HepG2 (cell line): ENCODE results near the gene HSDL2. TPM values are rescaled to one million over a fixed set of nuclear protein-coding genes. Genes with fewer than 3 reads are reported as not detected.

ENCODE experiments used
- ARID3A ChIP-seq: IDR thresholded peaks from 2 replicates; pipeline ENCODE4 v1.6.1; 2012; ENCODE audit warnings: low read depth, low read length, improper control_type of control experiment
- ARNT ChIP-seq: fragments of 450-650 bp; IDR thresholded peaks from 2 replicates; pipeline ENCODE4 v1.6.1; 2017
- ATF1 ChIP-seq: IDR thresholded peaks from 2 replicates; pipeline ENCODE4 v1.6.1; 2016; ENCODE audit warnings: mild to moderate bottlenecking, control low read depth
- EP300 ChIP-seq, 3 experiments: sonication (generic) in 1 of 3; formaldehyde crosslinking in 1 of 3; IDR thresholded peaks; 2 replicates each; pipeline versions ENCODE4 v1.5.1 to v1.6.1; 2011 to 2020; ENCODE audit warnings: low read depth in 2 of 3, low read length in 2 of 3, borderline replicate concordance in 1 of 3, improper control_type of control experiment in 1 of 3, mild to moderate bottlenecking in 1 of 3, missing genetic modification reagents in 1 of 3, moderate library complexity in 1 of 3
- FOXJ3 ChIP-seq: sonication (generic); formaldehyde crosslinking; IDR thresholded peaks from 2 replicates; pipeline ENCODE4 v1.4.0; 2020; ENCODE audit warnings: missing genetic modification reagents, mild to moderate bottlenecking, borderline replicate concordance
- FOXP1 ChIP-seq, 2 experiments: fragments of 450-650 bp in 1 of 2; IDR thresholded peaks; 2 replicates each; pipeline ENCODE4 v1.6.1; 2017 to 2018; ENCODE audit warnings: antibody characterized with exemption in 1 of 2
- HOMEZ ChIP-seq: IDR thresholded peaks from 2 replicates; pipeline ENCODE4 v1.6.1; 2016; ENCODE audit warnings: low read depth
- NCOA2 ChIP-seq: sonication (generic); formaldehyde crosslinking; IDR thresholded peaks from 2 replicates; pipeline ENCODE4 v1.8.0; 2022; ENCODE audit warnings: inconsistent platforms
- SIX1 ChIP-seq: sonication (generic); formaldehyde crosslinking; IDR thresholded peaks from 2 replicates; pipeline ENCODE4 v1.4.0; 2020; ENCODE audit warnings: missing genetic modification reagents, borderline replicate concordance
- SP5 ChIP-seq: IDR thresholded peaks from 2 replicates; pipeline ENCODE4 v1.6.1; 2016; ENCODE audit warnings: low read depth, borderline replicate concordance
- SRF ChIP-seq: IDR thresholded peaks from 2 replicates; pipeline ENCODE4 v1.6.1; 2011; ENCODE audit warnings: mild to moderate bottlenecking, low read depth, low read length, moderate library complexity
- THRA ChIP-seq: sonication (generic); formaldehyde crosslinking; IDR thresholded peaks from 2 replicates; pipeline ENCODE4 v1.4.0; 2020; ENCODE audit warnings: missing genetic modification reagents, borderline replicate concordance
- TP53 ChIP-seq: sonication (generic); formaldehyde crosslinking; conservative IDR thresholded peaks from 2 replicates; pipeline ENCODE4 v1.4.0; 2020; ENCODE audit warnings: missing genetic modification reagents
- ZBTB7A ChIP-seq: sonication (generic); formaldehyde crosslinking; IDR thresholded peaks from 2 replicates; pipeline ENCODE4 v1.8.0; 2022; ENCODE audit warnings: mild to moderate bottlenecking, missing genetic modification reagents
- ZNF318 ChIP-seq: sonication (generic); formaldehyde crosslinking; IDR thresholded peaks from 2 replicates; pipeline ENCODE4 v1.4.0; 2020; ENCODE audit warnings: mild to moderate bottlenecking, missing genetic modification reagents
- ZNF605 ChIP-seq: sonication (generic); formaldehyde crosslinking; IDR thresholded peaks from 2 replicates; pipeline ENCODE4 v1.8.0; 2022; ENCODE audit warnings: mild to moderate bottlenecking, missing genetic modification reagents
- ZNF7 ChIP-seq: IDR thresholded peaks from 2 replicates; pipeline ENCODE4 v1.6.1; 2016; ENCODE audit warnings: missing biosample characterization, missing genetic modification reagents
- ZSCAN29 ChIP-seq: sonication (generic); formaldehyde crosslinking; conservative IDR thresholded peaks from 2 replicates; pipeline ENCODE4 v1.4.0; 2020; ENCODE audit warnings: mild to moderate bottlenecking, missing genetic modification reagents
- polyA plus RNA-seq, 8 experiments: library from polyadenylated mRNA; depleted of rRNA in 3 of 8; stranded (reverse) in 7 of 8; unstranded in 1 of 8; fragments of >200 nt; fragmentation: Illumina TruSeq in 4 of 8; extraction: Trizol in 4 of 8; gene quantifications; 2 replicates each; pipeline versions ENCODE4 v1.2.1 to v1.2.3, GENCODE V29; 2011 to 2016; ENCODE audit warnings: low read depth in 4 of 8, missing spikeins in 1 of 8, mixed read lengths in 1 of 8; ENCODE audit not compliant: insufficient read depth in 1 of 8
- total RNA-seq, 5 experiments: library from RNA; depleted of rRNA; stranded (reverse); fragments of >200 nt; fragmentation: Illumina TruSeq; extraction: Trizol; gene quantifications; 2 replicates each; pipeline ENCODE4 v1.2.3, GENCODE V29; 2016; ENCODE audit warnings: low read depth in 1 of 5

HSDL2 gene
- total and polyA plus RNA-seq, 2 of the 13 experiments (the other 11 are each of a cell fraction or from before 2014, with no cell fraction given), result 55.3 to 80.2 TPM

- no peak for TF ChIP-seq ZNF605 (CRISPR knock-in tag)
- no peak for TF ChIP-seq ARNT
- TF ChIP-seq FOXP1 (IDR thresholded peaks at IDR 0.05), result no peak
- peak; percentile 60 for TF ChIP-seq FOXP1 (CRISPR knock-in tag; IDR thresholded peaks at IDR 0.05)
- TF ChIP-seq ZSCAN29 (CRISPR knock-in tag), result no peak
- peak in 1 of 2 experiments; percentile 46; a peak in 2 of 4 replicates for TF ChIP-seq EP300 (IDR thresholded peaks at IDR 0.05; ENCODE audit: low read depth in 2 of 2, low read length in 2 of 2)
- no peak for TF ChIP-seq EP300 (CRISPR knock-in tag; IDR thresholded peaks at IDR 0.05; ENCODE audit: borderline replicate concordance)
- no peak for TF ChIP-seq ZBTB7A (CRISPR knock-in tag)
- no peak for TF ChIP-seq TP53 (CRISPR knock-in tag)
- peak; percentile 17; the same call in 1 of the 2 replicates for TF ChIP-seq HOMEZ (CRISPR knock-in tag)
- peak; percentile 49; the same call in 1 of the 2 replicates for TF ChIP-seq FOXJ3 (CRISPR knock-in tag)
- TF ChIP-seq ARID3A, result peak; percentile 27; the same call in 1 of the 2 replicates
- TF ChIP-seq ZNF7 (CRISPR knock-in tag), result no peak
- no peak for TF ChIP-seq SRF
- TF ChIP-seq THRA (CRISPR knock-in tag), result peak; percentile 87
- TF ChIP-seq NCOA2, result peak; percentile 67; the same call in 1 of the 2 replicates
- TF ChIP-seq SIX1, result 0 out of 2 replicates have a peak, but pooled peaks have one; percentile 21
- TF ChIP-seq ATF1 (CRISPR knock-in tag), result no peak
- TF ChIP-seq SP5 (CRISPR knock-in tag), result peak; percentile 35; the same call in 1 of the 2 replicates
- TF ChIP-seq ZNF318 (CRISPR knock-in tag), result no peak
Observed at GRCh38 chr9:112337547-112337946, 42.4 kb upstream of the HSDL2 start (continued).
